PFSK-1 (cell line): ENCODE measurements around the gene CALY.

Experiments used
- FOXP2 ChIP-seq: optimal IDR thresholded peaks from 2 replicates; pipeline ENCODE3; 2011; ENCODE audit warnings: borderline replicate concordance, control low read depth, inconsistent platforms; ENCODE audit not compliant: insufficient read depth; ENCODE audit errors: extremely low read length, extremely low read depth
- POLR2AphosphoS5 ChIP-seq: IDR thresholded peaks from 2 replicates; pipeline ENCODE4 v1.6.1; 2012; ENCODE audit warnings: low read depth, mild to moderate bottlenecking, control low read depth, low read length, moderate library complexity
- REST ChIP-seq, 2 experiments: IDR thresholded peaks; 2 replicates each; pipeline versions ENCODE4 v1.6.1 to v1.8.0; 2011 to 2012; ENCODE audit warnings: low read depth in 2 of 2, low read length in 2 of 2, control low read depth in 1 of 2, inconsistent platforms in 1 of 2, mild to moderate bottlenecking in 1 of 2, moderate library complexity in 1 of 2; ENCODE audit not compliant: insufficient read depth in 1 of 2
- SIN3A ChIP-seq: IDR thresholded peaks from 2 replicates; pipeline ENCODE4 v1.6.1; 2012; ENCODE audit warnings: mild to moderate bottlenecking, low read length, moderate library complexity, borderline replicate concordance; ENCODE audit not compliant: insufficient read depth
- TAF1 ChIP-seq: IDR thresholded peaks from 2 replicates; pipeline ENCODE4 v1.6.1; 2012; ENCODE audit warnings: low read length, control low read depth, borderline replicate concordance; ENCODE audit not compliant: insufficient read depth

The CALY gene

GRCh38 chr10:133324857-133325260 is 11.8 kb downstream of the CALY start:
- no peak for TF ChIP-seq REST (IDR thresholded peaks at IDR 0.05; ENCODE audit: insufficient read depth in 1 of 2, low read depth in 2 of 2, low read length in 2 of 2)
- TF ChIP-seq FOXP2 = no peak
- TF ChIP-seq SIN3A = no peak
- TF ChIP-seq POLR2AphosphoS5 = no peak
- TF ChIP-seq TAF1 = no peak

GRCh38 chr10:133324198-133324792 is 12.4 kb downstream of the CALY start:
- TF ChIP-seq SIN3A (no peak), POLR2AphosphoS5 (no peak), REST (IDR thresholded peaks at IDR 0.05; ENCODE audit: insufficient read depth in 1 of 2, low read depth in 2 of 2, low read length in 2 of 2) (no peak), FOXP2 (no peak), TAF1 (no peak)

DNA sequence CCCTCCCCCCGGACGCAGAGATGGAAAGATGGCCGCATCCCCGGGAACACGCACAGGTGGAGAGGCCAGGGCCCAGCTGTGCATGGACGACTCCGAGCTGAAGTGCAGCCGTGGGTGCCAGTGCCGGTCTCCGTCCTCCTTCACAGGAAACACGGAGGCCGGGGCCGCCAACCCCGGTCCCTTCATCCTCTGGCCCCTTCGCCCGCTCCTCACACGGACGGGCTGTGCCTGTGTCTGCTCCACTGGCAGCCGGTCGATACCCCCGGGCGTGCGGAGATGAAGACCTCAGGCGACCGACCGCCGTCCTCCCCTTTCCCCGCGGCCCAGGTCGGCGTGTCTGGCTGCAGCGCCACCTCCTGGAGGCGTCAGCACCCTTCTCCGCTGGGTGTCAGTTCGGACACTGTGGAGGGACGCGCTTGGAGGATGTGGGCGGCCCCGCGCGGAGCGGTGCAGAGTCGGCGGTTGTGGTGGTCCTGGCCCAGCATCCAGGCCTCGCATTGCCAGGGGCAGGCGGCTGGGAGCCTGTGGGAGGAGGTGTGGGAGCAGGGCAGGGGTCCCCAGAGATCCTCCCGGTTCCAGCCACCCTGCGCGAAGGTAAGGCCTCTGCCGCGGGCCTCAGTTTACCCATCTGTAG is 18.1 kb downstream of the CALY start:
- TF ChIP-seq POLR2AphosphoS5 = no peak
- TF ChIP-seq REST (IDR thresholded peaks at IDR 0.05; ENCODE audit: insufficient read depth in 1 of 2, low read depth in 2 of 2, low read length in 2 of 2) = no peak
- peak; percentile 85 for TF ChIP-seq FOXP2
- TF ChIP-seq TAF1 = no peak
- no peak for TF ChIP-seq SIN3A

- TF ChIP-seq TAF1 (no peak), POLR2AphosphoS5 (no peak), SIN3A (no peak), FOXP2 (no peak), REST (IDR thresholded peaks at IDR 0.05; ENCODE audit: insufficient read depth in 1 of 2, low read depth in 2 of 2, low read length in 2 of 2) (no peak)
These were observed 20.0 kb downstream of the CALY start for GRCh38 chr10:133316732-133317131.

DNA sequence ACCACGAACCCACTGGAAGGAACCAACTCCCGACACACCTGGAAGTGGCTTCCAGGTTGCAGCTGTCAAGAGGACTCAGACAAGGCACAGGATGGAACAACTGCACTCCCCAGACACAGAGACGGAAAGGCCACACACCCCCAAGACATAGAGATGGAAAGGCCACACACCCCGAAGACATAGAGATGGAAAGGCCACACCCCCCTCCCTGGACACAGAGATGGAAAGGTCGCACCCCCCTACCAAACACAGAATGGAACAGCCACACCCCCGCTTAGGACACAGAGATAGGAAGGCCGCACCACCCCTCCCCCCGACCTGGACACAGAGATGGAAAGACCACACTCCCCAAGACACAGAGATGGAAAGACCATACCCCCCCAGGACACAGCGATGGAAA is 20.4 kb downstream of the CALY start:
- no peak for TF ChIP-seq SIN3A
- no peak for TF ChIP-seq POLR2AphosphoS5
- no peak for TF ChIP-seq TAF1
- TF ChIP-seq REST (IDR thresholded peaks at IDR 0.05; ENCODE audit: insufficient read depth in 1 of 2, low read depth in 2 of 2, low read length in 2 of 2) = no peak
- no peak for TF ChIP-seq FOXP2
